Left ventricle myocardium superior (tissue), 1 donor: ENCODE data around the gene ADGRG3. TPM values are rescaled to one million over a fixed set of nuclear protein-coding genes. Genes with fewer than 3 reads are reported as not detected.
"Not testable (repeated sequence)": the region's sequence is repeated elsewhere in the genome, so short reads cannot be mapped to it uniquely, and the experiment has no call there.

Source experiments
- ATAC-seq: fragments of 200-7000 bp; cut with Tn5 transposase; one replicate; pipeline ENCODE4 v1.9.1; 2020; ENCODE audit warnings: mild to moderate bottlenecking, moderate library complexity
- DNase-seq: peaks from one replicate; pipeline ENCODE4 v3.0.0-alpha.2; 2020
- intact Hi-C: fragments of 100-400 bp; cut with micrococcal nuclease; formaldehyde crosslinking; loops from one replicate; pipeline ENCODE4 v1.11.0; 2022
- total RNA-seq: library from RNA; stranded (reverse); fragmentation: NEBNext Ultra II Directional; extraction: Animal tissue kit (Norgen Biotek cat#: 25700); gene quantifications from one replicate; pipeline ENCODE4 v1.2.1, GENCODE V29; 2021
- donor health status: DM: no; HTN: yes; CAD: no; lungs with severe emphysema.

The ADGRG3 gene
- total RNA-seq, 1 donor from 2014 or later = 0.82 TPM

DNA sequence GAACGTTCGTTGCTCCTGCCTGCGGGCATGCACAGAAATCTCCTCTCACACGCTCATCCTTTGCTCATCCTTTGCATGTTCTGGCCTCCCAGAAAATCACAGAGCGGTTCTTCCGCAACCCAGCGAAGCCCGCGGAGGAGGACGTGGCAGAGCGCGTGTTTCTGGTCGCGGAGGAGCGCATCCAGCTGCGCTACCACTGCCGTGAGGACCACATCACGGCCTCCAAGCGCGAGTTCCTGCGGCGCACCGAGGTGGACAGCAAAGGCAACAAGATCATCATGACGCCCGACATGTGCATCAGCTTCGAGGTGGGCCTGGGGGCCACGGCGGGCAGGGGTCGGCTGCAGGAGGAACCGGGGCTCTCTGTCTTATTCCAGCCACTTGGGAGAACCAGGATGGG is 57.9 kb downstream of the ADGRG3 start:
- DNase-seq = no peak
- intact Hi-C loops = no loop called here

GRCh38 chr16:57726433-57726947 is 58.4 kb downstream of the ADGRG3 start:
- intact Hi-C loops = no loop called here
- no peak for DNase-seq
- no peak for ATAC-seq

More for the DNA sequence above, 57.9 kb downstream of the ADGRG3 start:
- no peak for ATAC-seq

DNA sequence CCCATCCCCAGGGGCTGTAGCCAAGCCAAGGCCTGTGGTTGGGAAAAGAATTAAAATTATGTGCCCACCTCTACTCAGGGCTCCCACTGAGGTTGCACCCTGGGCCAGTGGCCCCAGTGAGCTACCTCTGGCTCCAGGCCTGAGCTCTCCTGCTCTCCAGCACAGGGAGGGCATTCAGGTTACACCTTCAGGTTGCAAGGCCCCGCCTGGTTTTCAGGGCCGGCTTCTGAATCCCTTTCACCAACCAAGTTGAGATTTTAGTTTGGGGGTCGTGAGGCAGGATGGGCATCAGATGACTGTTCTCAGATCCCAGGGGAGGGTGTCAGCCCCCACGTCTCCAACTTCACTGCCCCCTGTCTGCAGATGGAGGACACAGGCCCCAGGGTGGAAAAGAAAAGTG is 59.5 kb downstream of the ADGRG3 start:
- no peak for ATAC-seq
- intact Hi-C loops = no loop called here
- DNase-seq = no peak

GRCh38 chr16:57728336-57729181 is 60.5 kb downstream of the ADGRG3 start:
- ATAC-seq = no peak
- intact Hi-C loops = no loop called here

GRCh38 chr16:57729182-57729484 is 61.0 kb downstream of the ADGRG3 start:
- intact Hi-C loops = no loop called here
- DNase-seq = no peak

More at GRCh38 chr16:57728336-57729181, 60.5 kb downstream of the ADGRG3 start:
- DNase-seq = no peak

DNA sequence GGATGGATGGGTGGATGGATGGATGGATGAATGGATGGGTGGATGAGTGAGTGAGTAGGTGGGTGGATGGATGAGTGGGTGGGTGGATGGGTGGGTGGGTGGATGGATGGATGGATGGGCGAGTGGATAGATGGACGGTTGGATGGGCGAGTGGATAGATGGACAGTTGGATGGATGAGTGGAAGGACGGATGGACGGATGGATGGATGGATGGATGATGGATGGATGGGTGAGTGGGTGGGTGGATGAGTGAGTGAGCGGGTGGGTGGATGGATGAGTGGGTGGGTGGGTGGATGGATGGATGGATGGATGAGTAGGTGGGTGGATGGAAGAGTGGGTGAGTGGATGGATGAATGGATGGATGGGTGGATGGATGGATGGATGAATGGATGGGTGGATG is 61.7 kb downstream of the ADGRG3 start:
- not testable (repeated sequence) for ATAC-seq, DNase-seq
- intact Hi-C loops = loop anchor here (10.0 kb wide), 1 partner anchor 275 kb away; the partner anchor contains the start of genes USB1 and ZNF319

More at GRCh38 chr16:57729182-57729484, 61.0 kb downstream of the ADGRG3 start:
- no peak for ATAC-seq

DNA sequence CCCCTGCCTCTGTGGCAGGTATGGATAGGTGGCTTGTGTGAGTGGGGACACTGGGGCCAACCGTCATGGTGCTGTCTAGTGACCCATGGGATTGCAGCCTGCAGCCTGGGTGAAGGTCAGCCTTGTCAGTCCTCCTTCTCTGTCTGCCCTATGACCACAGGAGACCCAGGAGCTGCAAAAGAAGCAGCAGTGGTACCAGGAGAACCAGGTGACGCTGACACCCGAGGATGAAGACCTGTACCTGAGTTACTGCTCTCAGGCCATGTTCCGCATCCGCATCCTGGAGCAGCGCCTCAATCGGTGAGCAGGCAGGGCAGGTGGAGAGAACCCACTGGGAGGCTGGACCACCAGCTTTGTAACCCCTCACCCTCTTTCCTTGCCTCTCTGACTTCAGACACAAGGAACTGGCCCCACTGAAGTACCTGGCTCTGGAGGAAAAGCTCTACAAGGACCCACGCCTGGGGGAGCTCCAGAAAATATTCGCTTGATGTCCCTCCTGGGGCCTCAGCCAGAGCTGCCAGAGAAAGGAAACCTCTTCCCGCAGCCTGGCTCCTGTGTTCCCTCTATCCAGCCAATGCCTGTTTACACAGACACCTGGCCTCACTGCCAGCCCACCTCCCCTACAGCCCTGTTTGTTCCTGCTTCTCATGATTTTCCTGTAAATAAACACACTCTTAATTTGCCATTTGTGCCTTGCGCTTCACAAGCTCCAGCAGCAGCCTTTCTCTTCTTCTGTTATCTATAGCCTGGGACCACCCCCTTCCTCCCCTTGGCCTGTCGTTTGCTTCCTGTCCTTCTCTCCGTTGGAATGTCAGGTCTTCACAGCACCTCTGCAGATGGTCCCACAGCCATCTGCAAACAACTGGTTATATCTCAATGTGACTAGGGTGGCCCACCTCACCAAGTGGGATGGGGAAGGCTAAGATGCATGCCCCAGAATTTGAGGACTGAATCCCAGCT is 62.9 kb downstream of the ADGRG3 start:
- DNase-seq = no peak
- ATAC-seq = no peak
- intact Hi-C loops = loop anchor here (10.0 kb wide), 1 partner anchor 274 kb away; the partner anchor contains the start of genes USB1 and ZNF319

GRCh38 chr16:57732037-57732436 is 63.9 kb downstream of the ADGRG3 start:
- DNase-seq = no peak
- intact Hi-C loops = loop anchor here (10.0 kb wide), 1 partner anchor 273 kb away; the partner anchor contains the start of genes USB1 and ZNF319
- ATAC-seq = no peak

GRCh38 chr16:57732714-57733113 is 64.6 kb downstream of the ADGRG3 start:
- intact Hi-C loops = loop anchor here (10.0 kb wide), 1 partner anchor 272 kb away; the partner anchor contains the start of genes USB1 and ZNF319

DNA sequence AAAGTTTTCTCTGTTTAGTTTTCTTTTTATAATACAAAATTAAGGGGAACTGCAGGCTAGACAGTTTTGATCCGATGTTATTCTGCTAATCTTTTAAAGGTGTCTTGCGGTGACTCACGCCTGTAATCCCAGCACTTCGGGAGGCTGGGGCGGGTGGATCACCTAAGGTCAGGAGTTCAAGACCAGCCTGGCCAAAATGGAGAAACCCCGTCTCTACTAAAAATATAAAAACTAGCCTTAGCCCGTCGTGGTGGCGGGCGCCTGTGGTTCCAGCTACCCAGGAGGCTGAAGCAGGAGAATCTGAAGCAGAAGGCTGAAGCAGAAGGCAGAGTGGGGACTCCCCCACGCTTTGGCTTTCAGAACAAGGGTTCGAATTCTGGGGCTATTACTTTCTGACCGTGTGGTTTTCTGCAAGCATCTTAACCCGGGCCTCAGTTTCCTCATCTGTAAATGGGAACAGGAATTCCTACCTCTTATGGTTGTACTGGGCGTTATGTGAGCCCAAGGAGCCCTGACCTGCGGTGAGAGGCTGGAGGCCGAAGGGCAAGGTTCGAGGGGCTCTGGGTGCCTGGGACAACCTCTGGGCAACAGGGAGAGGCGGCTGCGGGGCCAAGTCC is 66.3 kb downstream of the ADGRG3 start:
- DNase-seq (no peak), ATAC-seq (peak; percentile 3)
- intact Hi-C loops = loop anchor here (10.0 kb wide), 1 partner anchor 270 kb away; the partner anchor contains the start of genes USB1 and ZNF319

More at GRCh38 chr16:57732714-57733113, 64.6 kb downstream of the ADGRG3 start:
- no peak for DNase-seq
- ATAC-seq = no peak

DNA sequence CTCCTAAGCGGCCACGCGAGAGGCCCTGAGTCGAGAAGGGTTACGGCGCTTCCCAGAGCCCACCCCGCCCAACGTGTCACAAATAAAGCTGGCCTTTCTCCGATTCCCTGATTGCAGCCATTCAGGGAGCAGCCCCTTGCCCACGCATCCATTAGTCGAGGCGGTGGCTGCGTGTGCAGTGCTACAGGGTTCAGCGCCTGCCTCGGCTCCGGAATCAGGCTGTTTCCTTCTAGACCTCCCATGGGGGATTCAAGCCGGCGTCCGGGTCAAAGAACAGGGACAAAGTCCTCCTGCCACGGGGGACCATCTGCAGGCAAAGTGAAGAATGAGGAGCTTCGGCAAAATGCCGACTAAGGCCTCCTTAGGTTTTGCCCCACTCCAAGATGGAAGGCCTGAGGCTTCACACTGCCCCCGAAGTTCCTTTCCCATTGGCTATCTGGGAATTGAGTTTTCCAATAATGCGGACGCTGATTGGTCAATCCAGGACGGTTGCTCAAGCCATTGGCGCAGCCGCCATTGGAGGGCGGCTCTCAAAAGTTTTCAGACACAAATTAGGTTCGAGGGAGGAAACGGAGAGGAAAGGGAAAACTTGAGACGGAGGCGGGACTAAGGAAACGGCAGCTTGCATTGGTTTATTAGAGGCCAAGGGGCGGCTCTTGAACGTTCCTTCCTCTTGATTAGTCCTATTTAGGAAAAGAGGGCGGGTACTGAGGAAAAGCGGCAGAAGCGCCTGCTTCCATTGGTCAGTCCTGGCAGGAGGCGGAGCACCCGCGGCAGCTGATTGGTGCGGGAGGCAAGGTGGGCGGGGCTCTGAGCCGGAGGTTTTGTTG is 67.0 kb downstream of the ADGRG3 start:
- DNase-seq = peak; percentile 99
- intact Hi-C loops = loop anchor here (10.0 kb wide), 1 partner anchor 270 kb away; the partner anchor contains the start of genes USB1 and ZNF319
- ATAC-seq = peak; percentile 96

- intact Hi-C loops = loop anchor here (10.0 kb wide), 1 partner anchor 269 kb away; the partner anchor contains the start of genes USB1 and ZNF319
- DNase-seq (no peak), ATAC-seq (no peak)
Observed at GRCh38 chr16:57735755-57736418, 67.8 kb downstream of the ADGRG3 start, which contains the start of gene KATNB1. KATNB1 (plus strand) TSS chr16:57735770; CDS start chr16:57737244, 1,474 bp downstream.

GRCh38 chr16:57736419-57737351 is 68.6 kb downstream of the ADGRG3 start:
- intact Hi-C loops = loop anchor here (10.0 kb wide), 1 partner anchor 268 kb away; the partner anchor contains the start of genes USB1 and ZNF319
- DNase-seq = no peak
- no peak for ATAC-seq

GRCh38 chr16:57738844-57739243 is 70.7 kb downstream of the ADGRG3 start:
- ATAC-seq = no peak
- no peak for DNase-seq
- intact Hi-C loops = loop anchor here (10.0 kb wide), 1 partner anchor 266 kb away; the partner anchor contains the start of genes USB1 and ZNF319
